Activated CD4-positive, alpha-beta T cell treated with anti-CD3 and anti-CD28 coated beads for 36 hours (primary cell): ENCODE measurements around the gene MR1. TPM values are rescaled to one million over a fixed set of nuclear protein-coding genes. Genes with fewer than 3 reads are reported as not detected.

ENCODE experiments used
- ATAC-seq: fragments of 200-7000 bp; cut with Tn5 transposase; one replicate; pipeline ENCODE4 v1.10.0; 2021; ENCODE audit warnings: mild to moderate bottlenecking, moderate library complexity
- CTCF ChIA-PET: fragments of 350-600 bp; sonication (Branson Sonifier 250); formaldehyde crosslinking; loops from one replicate; lab custom pipeline; 2021; ENCODE audit warnings: antibody characterized with exemption; lab: Charles Lee
- POLR2A ChIA-PET: fragments of 350-600 bp; sonication (Branson Sonifier 250); formaldehyde crosslinking; loops from one replicate; lab custom pipeline; 2021; ENCODE audit warnings: antibody characterized with exemption, inconsistent platforms; lab: Charles Lee
- DNase-seq: peaks from one replicate; pipeline ENCODE4 v3.0.0-alpha.2; 2020
- H3K27ac Mint-ChIP-seq: one replicate; pipeline ENCODE4 v1.8.0; 2021; ENCODE audit warnings: mixed read lengths
- H3K27me3 Mint-ChIP-seq: one replicate; pipeline ENCODE4 v1.8.0; 2021; ENCODE audit warnings: mixed read lengths
- H3K36me3 Mint-ChIP-seq: one replicate; pipeline ENCODE4 v1.8.0; 2021; ENCODE audit warnings: low read depth, mixed read lengths
- H3K4me1 Mint-ChIP-seq: one replicate; pipeline ENCODE4 v1.8.0; 2021; ENCODE audit warnings: mixed read lengths
- H3K4me3 Mint-ChIP-seq: one replicate; pipeline ENCODE4 v1.8.0; 2021; ENCODE audit warnings: mild to moderate bottlenecking, moderate library complexity, mixed read lengths
- H3K9me3 Mint-ChIP-seq: one replicate; pipeline ENCODE4 v1.8.0; 2021; ENCODE audit warnings: low read depth, mixed read lengths
- intact Hi-C, 2 experiments: fragments of 100-400 bp; cut with DNase I in 1 of 2; cut with micrococcal nuclease in 1 of 2; formaldehyde crosslinking; loops; one replicate each; pipeline versions ENCODE4 v1.14.2 to v1.15.1; 2022 to 2024; cut with DNase I, micrococcal nuclease
- total RNA-seq, 2 experiments: library from RNA; stranded (reverse); gene quantifications; one replicate each; pipeline ENCODE4 v1.2.3, GENCODE V29; 2021

The MR1 gene
- total RNA-seq, 2 experiments from 2014 or later = 21.5 to 25.3 TPM

DNA sequence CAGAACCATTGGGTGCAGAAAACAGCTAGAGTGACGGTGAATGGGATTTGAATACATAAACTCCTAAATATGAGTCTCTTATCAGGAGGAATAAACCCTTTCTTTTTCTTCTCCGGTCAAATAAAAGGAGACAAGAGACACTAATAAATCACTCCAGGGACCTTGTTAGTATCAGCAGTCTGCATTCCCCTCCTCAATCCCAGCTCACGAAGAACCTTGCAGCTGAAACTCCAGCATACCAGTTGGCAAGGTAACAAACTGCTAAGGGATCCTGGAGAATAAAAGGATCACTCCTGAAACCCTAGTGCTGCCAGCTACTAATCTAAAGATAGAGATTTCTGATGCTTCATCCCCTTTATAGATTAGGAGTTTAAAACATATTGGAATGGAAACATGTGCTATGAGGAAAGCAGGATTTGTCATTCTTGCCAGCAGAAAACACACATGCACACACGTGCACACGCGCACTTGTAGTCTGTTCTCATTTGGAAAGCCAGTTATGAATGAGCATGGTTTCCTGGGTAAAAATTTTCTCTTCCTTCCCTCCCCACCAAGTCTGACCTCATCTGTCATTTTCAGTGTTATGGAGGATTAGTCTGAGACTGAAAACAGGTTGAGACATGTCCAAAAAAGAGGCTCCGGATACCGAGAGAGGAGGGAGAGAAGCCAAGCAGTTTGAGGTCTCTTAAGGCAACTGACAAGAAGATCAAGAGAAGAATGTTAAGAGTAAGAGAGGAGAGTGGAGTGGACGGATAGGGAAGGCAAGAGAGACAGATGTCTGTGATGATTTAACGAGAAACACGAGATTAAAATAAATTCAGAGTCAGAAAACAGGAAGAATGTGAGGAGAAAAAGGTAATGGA is 65.6 kb downstream of the MR1 start:
- Mint-ChIP-seq H3K4me1 (peaks cover 77% of the 10 kb centered on the region), H3K9me3 (no peaks in the 10 kb centered on the region), H3K36me3 (peaks cover 13% of the 10 kb centered on the region), H3K27ac (peak overlapping the region; percentile 94), H3K4me3 (peak overlapping the region; percentile 56), H3K27me3 (no peaks in the 10 kb centered on the region)
- ATAC-seq = peak; percentile 87
- peak; percentile 73 for DNase-seq
- POLR2A ChIA-PET = interaction anchor here (0.5 to 4.3 kb wide), 4 partner anchors 9 to 77 kb away, joined by 3 to 33 read pairs (median 10); no protein-coding TSS in a partner anchor
- CTCF ChIA-PET = interaction anchor here (0.7 to 14.2 kb wide), 7 partner anchors 8 to 62 kb away, joined by 3 to 156 read pairs (median 4); partner anchors contain the start of gene IER5
- intact Hi-C loops = loop anchor here (1.0 to 10.0 kb wide), 9 partner anchors 9 to 1215 kb away; partner anchors contain the start of genes ACBD6 (in 1 of the 2), CEP350 (in 1 of the 2), QSOX1 (in 1 of the 2) and TOR1AIP1 (in 1 of the 2)

GRCh38 chr1:181100015-181100905 is 66.5 kb downstream of the MR1 start:
- no peaks in the 10 kb centered on the region for H3K27me3 Mint-ChIP-seq
- intact Hi-C loops = loop anchor here in 1 of 2 experiments (5.0 to 10.0 kb wide), 4 partner anchors 528 to 1215 kb away; partner anchors contain the start of genes ACBD6, CEP350 and TOR1AIP1
- ATAC-seq (peak; percentile 24), DNase-seq (peak; percentile 59)
- peak overlapping the region; percentile 56 for H3K4me3 Mint-ChIP-seq
- ChIA-PET POLR2A (interaction anchor here (1.0 to 4.3 kb wide), 3 partner anchors 10 to 78 kb away, joined by 4 to 33 read pairs (median 15); no protein-coding TSS in a partner anchor), CTCF (interaction anchor here (1.0 to 14.2 kb wide), 3 partner anchors 9 to 63 kb away, joined by 4 to 156 read pairs (median 24); no protein-coding TSS in a partner anchor)
- peak overlapping the region; percentile 94 for H3K27ac Mint-ChIP-seq
- peaks cover 7% of the 10 kb centered on the region for H3K36me3 Mint-ChIP-seq
- no peaks in the 10 kb centered on the region for H3K9me3 Mint-ChIP-seq
- H3K4me1 Mint-ChIP-seq = peaks cover 80% of the 10 kb centered on the region

GRCh38 chr1:181100934-181101333 is 67.2 kb downstream of the MR1 start:
- ATAC-seq (no peak), DNase-seq (no peak)
- Mint-ChIP-seq H3K4me3 (peak overlapping the region; percentile 56), H3K9me3 (no peaks in the 10 kb centered on the region), H3K27me3 (peaks cover 2% of the 10 kb centered on the region), H3K27ac (peak overlapping the region; percentile 94), H3K36me3 (peaks cover 3% of the 10 kb centered on the region), H3K4me1 (peaks cover 82% of the 10 kb centered on the region)
- POLR2A ChIA-PET = interaction anchor here (2.8 to 4.3 kb wide), 2 partner anchors 11 to 39 kb away, joined by 15 to 33 read pairs; no protein-coding TSS in a partner anchor
- CTCF ChIA-PET = interaction anchor here (0.9 to 14.2 kb wide), 4 partner anchors 10 to 79 kb away, joined by 3 to 156 read pairs (median 14); no protein-coding TSS in a partner anchor
- intact Hi-C loops = loop anchor here in 1 of 2 experiments (5.0 to 10.0 kb wide), 4 partner anchors 529 to 1216 kb away; partner anchors contain the start of genes ACBD6, CEP350 and TOR1AIP1

DNA sequence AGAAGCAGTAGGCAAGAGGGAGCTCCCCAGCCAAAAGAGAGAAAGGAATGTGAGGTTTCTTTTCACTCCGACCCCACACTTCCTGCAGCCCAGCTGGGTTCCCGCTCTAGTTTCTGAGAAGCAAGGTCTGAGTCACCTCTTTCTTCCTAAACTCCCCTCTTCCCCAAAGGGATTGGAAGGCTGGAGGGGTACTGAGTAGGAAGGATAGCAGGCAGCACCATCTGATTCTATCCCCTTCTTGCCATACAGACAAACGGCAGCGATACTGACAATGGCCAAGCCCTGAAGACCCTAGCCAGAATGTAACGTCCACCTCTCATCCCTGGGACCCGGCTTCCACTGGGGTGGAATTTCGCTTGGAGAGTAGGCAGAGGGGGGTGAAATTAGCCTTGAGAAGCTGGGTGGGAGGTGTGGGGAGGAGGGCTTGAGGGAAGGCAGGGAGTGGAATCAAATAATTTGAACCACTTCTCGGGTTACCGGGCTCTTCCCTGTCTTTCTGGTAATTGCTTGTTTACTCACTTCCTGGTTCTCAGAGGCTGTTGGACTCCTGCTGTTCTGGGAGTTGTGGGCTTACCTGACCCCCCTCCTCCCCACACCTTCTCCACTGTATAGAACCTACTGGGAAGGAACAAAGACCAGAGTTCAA is 67.9 kb downstream of the MR1 start:
- CTCF ChIA-PET = interaction anchor here (0.9 to 14.2 kb wide), 4 partner anchors 11 to 79 kb away, joined by 3 to 156 read pairs (median 4); no protein-coding TSS in a partner anchor

GRCh38 chr1:181102841-181103240 is 69.1 kb downstream of the MR1 start:
- no peak overlapping the region for H3K4me3 Mint-ChIP-seq
- DNase-seq = no peak
- peaks cover 9% of the 10 kb centered on the region for H3K27me3 Mint-ChIP-seq
- no peak overlapping the region for H3K27ac Mint-ChIP-seq
- POLR2A ChIA-PET = interaction anchor here (0.5 to 1.2 kb wide), 2 partner anchors 13 to 25 kb away, joined by 5 read pairs; no protein-coding TSS in a partner anchor
- peaks cover 75% of the 10 kb centered on the region for H3K4me1 Mint-ChIP-seq
- no peak for ATAC-seq
- intact Hi-C loops = loop anchor here in 1 of 2 experiments (5.0 to 10.0 kb wide), 4 partner anchors 531 to 1218 kb away; partner anchors contain the start of genes ACBD6, CEP350 and TOR1AIP1
- no peaks in the 10 kb centered on the region for H3K36me3 Mint-ChIP-seq
- no peaks in the 10 kb centered on the region for H3K9me3 Mint-ChIP-seq
- CTCF ChIA-PET = interaction anchor here (1.0 to 14.2 kb wide), 5 partner anchors 10 to 65 kb away, joined by 3 to 156 read pairs (median 8); no protein-coding TSS in a partner anchor

More for the DNA sequence above, 67.9 kb downstream of the MR1 start:
- POLR2A ChIA-PET = interaction anchor here (2.8 to 4.3 kb wide), 2 partner anchors 11 to 39 kb away, joined by 15 to 33 read pairs; no protein-coding TSS in a partner anchor
- Mint-ChIP-seq H3K27me3 (peaks cover 8% of the 10 kb centered on the region), H3K27ac (no peak overlapping the region), H3K4me1 (peaks cover 82% of the 10 kb centered on the region), H3K36me3 (no peaks in the 10 kb centered on the region), H3K4me3 (no peak overlapping the region), H3K9me3 (no peaks in the 10 kb centered on the region)
- intact Hi-C loops = loop anchor here in 1 of 2 experiments (5.0 to 10.0 kb wide), 4 partner anchors 529 to 1217 kb away; partner anchors contain the start of genes ACBD6, CEP350 and TOR1AIP1
- DNase-seq = no peak
- ATAC-seq = no peak

- H3K9me3 Mint-ChIP-seq = no peaks in the 10 kb centered on the region
- POLR2A ChIA-PET = interaction anchor here (0.5 to 2.8 kb wide), 3 partner anchors 13 to 26 kb away, joined by 5 to 29 read pairs (median 5); partner anchors contain the start of gene IER5
- DNase-seq (no peak), ATAC-seq (no peak)
- H3K4me1 Mint-ChIP-seq = peaks cover 74% of the 10 kb centered on the region
- intact Hi-C loops = loop anchor here in 1 of 2 experiments (5.0 to 10.0 kb wide), 4 partner anchors 531 to 1219 kb away; partner anchors contain the start of genes ACBD6, CEP350 and TOR1AIP1
- H3K36me3 Mint-ChIP-seq = no peaks in the 10 kb centered on the region
- H3K27ac Mint-ChIP-seq = no peak overlapping the region
- H3K27me3 Mint-ChIP-seq = peaks cover 13% of the 10 kb centered on the region
- no peak overlapping the region for H3K4me3 Mint-ChIP-seq
- CTCF ChIA-PET = interaction anchor here (1.3 to 14.2 kb wide), 4 partner anchors 11 to 66 kb away, joined by 3 to 156 read pairs (median 8); no protein-coding TSS in a partner anchor
Observed at GRCh38 chr1:181103399-181103798, 69.6 kb downstream of the MR1 start.

DNA sequence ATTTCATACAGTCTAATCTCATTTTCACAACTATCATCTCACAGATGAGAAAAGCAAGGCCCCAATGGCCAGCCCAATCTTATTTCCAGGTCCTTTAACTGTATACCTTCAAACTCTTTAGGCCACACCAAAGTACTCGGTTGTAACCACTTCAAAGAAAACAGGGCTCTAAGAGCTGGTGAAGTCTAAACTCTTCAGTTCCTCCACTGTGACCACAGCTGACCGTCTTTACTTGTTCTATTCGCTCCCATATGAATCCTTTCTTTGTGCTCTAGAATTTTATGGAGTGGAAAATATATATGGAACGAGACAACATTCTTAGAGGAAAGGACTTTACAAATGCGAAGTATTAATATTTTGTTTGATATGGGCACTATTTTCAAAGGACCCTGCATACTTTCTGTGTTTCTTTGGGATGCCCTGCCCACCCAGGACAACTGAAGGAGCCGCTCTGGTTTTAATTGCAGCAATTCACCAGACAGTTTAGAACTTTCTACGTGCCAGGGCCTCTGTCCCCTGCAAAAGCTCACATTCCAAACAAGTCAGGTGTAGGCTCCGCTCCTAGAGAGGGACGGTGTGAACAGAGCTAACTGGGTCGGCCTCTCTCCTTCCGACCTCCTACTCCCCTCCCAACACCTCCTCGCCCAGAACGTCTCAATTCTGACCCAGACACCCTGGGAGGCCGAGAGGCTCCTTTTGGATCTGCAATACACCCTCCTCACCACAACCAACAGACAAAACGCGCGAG is 70.4 kb downstream of the MR1 start:
- peak; percentile 19 for ATAC-seq

GRCh38 chr1:181104790-181105133 is 71.0 kb downstream of the MR1 start:
- DNase-seq = peak; percentile 61
- Mint-ChIP-seq H3K27me3 (peaks cover 15% of the 10 kb centered on the region), H3K4me1 (peaks cover 65% of the 10 kb centered on the region), H3K9me3 (no peaks in the 10 kb centered on the region), H3K36me3 (no peaks in the 10 kb centered on the region), H3K4me3 (peak overlapping the region; percentile 72), H3K27ac (no peak overlapping the region)
- ChIA-PET CTCF (interaction anchor here (0.6 to 14.2 kb wide), 8 partner anchors 12 to 1873 kb away, joined by 3 to 156 read pairs (median 4); no protein-coding TSS in a partner anchor), POLR2A (interaction anchor here (0.7 to 2.8 kb wide), 6 partner anchors 13 to 55 kb away, joined by 3 to 29 read pairs (median 4); partner anchors contain the start of gene IER5)
- ATAC-seq = no peak
- intact Hi-C loops = loop anchor here (1.0 to 10.0 kb wide), 9 partner anchors 14 to 1220 kb away; partner anchors contain the start of genes ACBD6 (in 1 of the 2), CEP350 (in 1 of the 2), IER5 (in 1 of the 2) and STX6 (in 1 of the 2)

More for the DNA sequence above, 70.4 kb downstream of the MR1 start:
- CTCF ChIA-PET = interaction anchor here (0.6 to 14.2 kb wide), 7 partner anchors 12 to 1872 kb away, joined by 3 to 156 read pairs (median 5); no protein-coding TSS in a partner anchor
- Mint-ChIP-seq H3K4me1 (peaks cover 70% of the 10 kb centered on the region), H3K9me3 (no peaks in the 10 kb centered on the region), H3K4me3 (peak overlapping the region; percentile 72), H3K36me3 (no peaks in the 10 kb centered on the region), H3K27ac (peak overlapping the region; percentile 65), H3K27me3 (peaks cover 15% of the 10 kb centered on the region)
- intact Hi-C loops = loop anchor here (2.0 to 10.0 kb wide), 5 partner anchors 13 to 1219 kb away; partner anchors contain the start of genes ACBD6 (in 1 of the 2), CEP350 (in 1 of the 2) and TOR1AIP1 (in 1 of the 2)
- no peak for DNase-seq
- POLR2A ChIA-PET = interaction anchor here (0.7 to 2.8 kb wide), 5 partner anchors 12 to 56 kb away, joined by 3 to 29 read pairs (median 4); partner anchors contain the start of gene IER5
